NCI-H2196 (cell line): Measurements from ENCODE around the gene HOXC4.
A peak's percentile ranks its signal among the peaks of the same experiment; 100 is the strongest.

Experiments
- DNase-seq: peaks from one replicate; lab custom pipeline; 2025; ENCODE audit not compliant: unreplicated experiment; lab: John Stamatoyannopoulos, UW

The HOXC4 gene

DNA sequence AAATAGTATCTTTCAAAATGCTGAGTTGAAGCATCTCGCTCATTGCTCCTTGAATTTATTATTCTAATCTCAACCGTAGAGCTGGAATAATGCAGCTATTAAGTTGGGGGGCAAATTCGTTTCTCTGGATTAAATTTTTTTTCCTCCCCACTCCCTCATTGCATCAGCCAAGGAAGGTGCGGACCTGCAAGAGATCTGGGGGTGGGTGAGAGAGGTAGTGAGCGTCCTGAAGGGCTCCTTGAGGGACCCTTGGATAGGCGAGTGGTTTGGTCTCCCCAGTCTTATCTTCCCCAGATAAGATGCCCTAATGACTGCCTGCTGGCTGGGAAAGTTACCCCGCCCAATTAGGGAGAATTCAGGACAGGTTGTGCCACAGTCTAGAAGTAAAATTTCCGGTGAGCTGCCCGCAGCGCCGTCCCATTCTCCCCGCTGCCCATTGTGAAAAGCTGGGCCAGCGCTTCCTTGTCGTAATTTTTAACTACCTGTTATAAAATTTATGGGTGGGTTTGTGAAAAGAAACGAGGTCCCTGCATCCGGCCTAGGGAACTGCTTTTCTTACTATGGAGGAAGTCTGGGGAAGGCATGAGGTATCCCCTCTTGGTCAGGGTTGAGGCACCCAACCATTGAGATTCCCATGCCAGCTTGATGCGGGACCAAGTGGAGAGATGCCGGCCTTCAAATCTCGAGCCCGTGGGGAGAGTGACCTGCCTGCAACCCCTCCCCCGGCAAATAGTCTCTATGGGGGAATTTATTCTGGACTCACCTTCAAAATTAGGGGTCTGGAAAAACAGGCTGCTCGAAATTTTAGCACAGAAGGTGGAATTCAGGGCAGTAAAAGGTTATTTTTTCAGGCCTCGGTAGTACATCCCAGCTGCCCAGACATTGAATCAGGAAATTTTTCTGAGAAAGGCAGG lies 38.4 kb upstream of the HOXC4 start:
- DNase-seq = no peak

DNA sequence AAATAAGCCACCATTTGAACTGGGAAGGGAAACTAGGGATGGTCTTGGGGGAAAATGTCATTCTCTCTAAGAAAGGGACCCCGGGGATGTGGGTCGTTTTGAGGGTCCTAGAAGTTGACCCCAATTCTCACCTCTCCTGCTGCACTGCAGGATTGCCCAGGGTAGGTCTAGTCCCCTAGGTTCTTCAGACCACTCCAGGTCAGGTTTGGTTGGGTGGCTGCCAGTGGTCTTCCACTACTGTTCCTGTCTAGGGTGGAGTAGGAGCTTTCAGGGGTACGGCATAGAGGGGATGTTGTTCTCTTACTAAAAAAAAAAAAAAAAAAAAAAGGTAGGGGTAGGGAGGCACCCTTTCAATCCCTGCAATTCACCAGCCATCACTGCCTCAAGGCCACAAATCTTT lies 37.6 kb upstream of the HOXC4 start:
- no peak for DNase-seq

DNA sequence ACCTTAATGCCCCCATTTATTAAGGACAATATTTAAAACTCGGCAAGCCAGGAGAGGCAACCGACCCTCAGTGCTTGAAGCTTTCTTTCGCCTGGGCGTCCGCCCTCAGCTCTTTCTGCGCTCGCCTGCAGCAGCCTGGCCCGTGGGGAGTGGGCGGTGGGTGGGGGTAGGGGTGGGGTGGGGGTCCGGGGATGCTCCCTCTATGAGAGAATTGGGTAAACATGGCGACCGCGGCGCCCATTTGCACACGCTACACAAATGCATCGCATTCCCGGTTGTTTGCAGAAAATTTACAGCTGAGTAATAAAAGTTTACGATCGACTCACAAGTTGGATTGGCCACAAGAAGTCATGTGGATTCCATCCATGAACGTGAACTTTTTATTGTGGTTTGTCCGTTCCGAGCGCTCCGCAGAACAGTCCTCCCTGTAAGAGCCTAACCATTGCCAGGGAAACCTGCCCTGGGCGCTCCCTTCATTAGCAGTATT lies 37.1 kb upstream of the HOXC4 start:
- peak; percentile 68 for DNase-seq

DNA sequence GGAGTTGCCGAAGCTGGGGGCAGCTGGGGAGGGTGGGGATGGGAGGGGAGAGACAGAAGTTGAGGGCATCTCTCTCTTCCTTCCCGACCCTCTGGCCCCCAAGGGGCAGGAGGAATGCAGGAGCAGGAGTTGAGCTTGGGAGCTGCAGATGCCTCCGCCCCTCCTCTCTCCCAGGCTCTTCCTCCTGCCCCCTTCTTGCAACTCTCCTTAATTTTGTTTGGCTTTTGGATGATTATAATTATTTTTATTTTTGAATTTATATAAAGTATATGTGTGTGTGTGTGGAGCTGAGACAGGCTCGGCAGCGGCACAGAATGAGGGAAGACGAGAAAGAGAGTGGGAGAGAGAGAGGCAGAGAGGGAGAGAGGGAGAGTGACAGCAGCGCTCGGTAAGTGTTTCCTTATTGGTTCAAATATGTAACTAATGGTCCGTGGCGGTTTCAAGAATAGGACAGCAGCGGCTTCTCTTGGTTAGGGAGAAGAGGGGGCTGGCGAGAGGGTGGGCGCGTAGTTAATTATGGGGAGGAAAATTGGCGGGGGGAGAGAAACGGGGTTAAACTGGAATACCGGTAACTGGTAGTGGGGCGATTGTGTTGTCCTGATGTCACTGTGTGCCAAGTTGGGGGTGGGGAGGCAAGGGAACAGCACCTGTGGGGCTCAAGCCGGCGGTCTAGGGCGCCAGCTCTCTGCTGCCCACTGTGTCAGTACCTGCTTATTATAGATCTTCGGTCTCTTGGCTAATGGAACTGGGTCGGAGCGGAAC lies 36.4 kb upstream of the HOXC4 start:
- DNase-seq = peak; percentile 72

DNA sequence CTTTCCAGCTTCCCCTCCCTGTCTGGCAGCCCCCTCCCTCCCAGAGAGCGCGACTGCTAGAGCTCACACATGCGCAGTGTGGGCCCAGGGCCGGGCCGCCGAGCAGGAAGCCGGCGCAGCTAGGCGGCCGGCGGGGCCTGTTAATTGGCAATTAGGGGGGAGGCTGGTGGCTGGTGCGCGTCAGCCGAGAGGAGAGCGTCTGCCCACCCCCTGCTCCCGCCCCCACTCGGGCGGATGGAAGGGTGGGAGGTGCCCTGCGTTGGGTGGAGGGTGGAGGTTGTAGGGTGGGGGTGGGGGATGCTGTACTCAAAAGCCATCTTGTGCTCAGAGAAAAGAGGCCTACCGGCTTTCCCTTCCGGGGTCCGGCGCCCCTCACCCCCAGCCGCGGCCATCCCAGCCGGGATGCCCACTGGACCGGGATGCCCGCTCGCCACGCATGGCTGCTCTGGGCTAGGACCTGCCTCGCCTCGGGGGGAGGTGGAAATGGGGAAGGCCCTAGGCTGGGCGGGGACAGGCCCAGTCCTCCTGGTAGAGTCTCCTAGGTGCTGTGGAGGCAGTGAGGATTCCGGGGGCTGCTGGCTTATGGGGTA lies 35.7 kb upstream of the HOXC4 start:
- DNase-seq = peak; percentile 97

DNA sequence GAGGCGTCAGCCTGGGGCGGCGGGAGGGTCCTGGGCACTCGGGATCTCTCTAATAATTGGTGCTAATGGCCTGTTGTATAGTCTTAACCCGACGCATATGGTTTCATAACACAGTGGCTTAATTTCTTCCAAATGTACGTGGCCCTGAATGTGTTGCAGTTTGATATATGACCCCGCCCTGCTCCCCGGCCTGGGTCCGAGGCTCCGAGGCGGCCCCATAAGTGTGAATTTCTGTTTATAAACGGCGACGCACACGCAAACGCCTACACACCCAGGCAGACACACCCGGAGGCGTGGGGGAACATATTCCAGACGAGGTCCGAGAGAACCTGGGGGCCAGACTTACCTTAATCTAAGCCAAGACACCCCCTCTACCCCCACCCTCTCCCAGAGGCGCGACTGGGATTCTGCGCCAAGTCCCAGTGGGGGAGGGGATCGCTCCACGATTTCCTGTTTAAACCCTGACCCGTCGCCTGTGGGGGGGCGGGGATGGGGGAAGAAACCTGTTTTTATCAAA lies 35.1 kb upstream of the HOXC4 start:
- DNase-seq = peak; percentile 45

DNA sequence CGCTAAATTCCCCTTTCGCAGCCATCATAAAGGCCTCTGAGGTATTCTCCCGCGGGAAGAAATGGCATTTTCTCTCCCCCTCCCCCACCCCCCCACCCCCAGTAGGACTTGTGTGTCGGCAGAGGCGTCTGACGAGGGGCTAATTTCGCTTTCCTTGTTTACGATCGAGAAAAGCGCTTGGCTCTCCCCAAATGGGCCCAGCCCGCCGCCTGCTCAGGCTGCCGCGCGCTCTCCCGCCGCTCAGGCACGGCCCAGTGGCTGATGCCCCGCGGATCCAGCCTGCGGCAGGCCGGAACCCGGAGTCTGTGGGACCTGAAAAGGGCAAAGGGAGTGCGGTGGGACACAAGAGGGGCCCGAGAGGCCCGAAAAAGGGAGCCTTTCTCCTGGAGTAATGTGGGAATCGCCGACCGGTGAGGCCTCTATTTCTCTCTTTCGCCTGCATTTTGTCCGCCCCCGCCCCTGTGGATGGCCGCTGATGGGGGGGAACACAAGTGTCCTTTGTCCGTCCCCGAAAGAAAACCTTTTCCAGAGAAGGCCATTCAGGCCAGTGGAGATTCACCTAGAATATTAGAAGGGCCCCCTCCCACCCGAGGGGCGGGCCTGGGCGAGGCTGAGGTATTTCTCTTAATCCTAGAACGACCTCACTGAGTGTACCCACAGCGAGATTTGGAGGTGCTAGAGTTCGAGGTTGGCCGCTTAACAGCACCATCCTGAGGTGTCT lies 34.4 kb upstream of the HOXC4 start:
- no peak for DNase-seq

DNA sequence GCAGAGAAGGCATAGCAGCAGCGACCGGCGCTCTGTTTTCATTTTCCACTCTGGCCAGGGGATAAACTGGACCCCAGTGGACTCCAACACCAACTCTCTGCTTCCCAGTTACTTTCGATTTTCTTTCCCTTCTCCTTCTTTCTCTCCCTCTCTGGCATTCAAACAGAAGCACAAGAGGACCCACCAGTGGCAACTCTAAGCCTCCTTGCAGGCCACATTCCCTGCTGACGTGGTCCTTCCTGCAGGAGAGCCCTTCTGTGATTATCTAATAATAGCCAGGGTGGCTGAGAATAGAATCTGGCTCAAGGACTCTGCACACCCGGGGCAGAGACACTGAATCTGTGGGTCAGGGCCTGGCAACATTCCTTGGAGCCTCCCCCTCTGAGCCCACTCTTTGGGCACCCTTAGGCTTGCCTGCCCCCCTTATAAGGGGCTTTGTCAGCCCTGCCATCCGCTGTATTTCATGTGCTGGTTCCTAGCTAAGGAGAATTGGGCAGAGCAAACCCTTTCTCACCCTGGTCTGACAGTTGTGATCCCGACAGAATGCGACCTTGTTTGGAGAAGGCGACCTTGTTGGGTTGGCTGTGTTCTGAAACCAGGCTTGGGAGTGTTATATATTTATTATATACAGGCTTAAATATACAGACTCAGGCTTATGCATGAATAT lies 33.6 kb upstream of the HOXC4 start:
- DNase-seq = no peak

DNA sequence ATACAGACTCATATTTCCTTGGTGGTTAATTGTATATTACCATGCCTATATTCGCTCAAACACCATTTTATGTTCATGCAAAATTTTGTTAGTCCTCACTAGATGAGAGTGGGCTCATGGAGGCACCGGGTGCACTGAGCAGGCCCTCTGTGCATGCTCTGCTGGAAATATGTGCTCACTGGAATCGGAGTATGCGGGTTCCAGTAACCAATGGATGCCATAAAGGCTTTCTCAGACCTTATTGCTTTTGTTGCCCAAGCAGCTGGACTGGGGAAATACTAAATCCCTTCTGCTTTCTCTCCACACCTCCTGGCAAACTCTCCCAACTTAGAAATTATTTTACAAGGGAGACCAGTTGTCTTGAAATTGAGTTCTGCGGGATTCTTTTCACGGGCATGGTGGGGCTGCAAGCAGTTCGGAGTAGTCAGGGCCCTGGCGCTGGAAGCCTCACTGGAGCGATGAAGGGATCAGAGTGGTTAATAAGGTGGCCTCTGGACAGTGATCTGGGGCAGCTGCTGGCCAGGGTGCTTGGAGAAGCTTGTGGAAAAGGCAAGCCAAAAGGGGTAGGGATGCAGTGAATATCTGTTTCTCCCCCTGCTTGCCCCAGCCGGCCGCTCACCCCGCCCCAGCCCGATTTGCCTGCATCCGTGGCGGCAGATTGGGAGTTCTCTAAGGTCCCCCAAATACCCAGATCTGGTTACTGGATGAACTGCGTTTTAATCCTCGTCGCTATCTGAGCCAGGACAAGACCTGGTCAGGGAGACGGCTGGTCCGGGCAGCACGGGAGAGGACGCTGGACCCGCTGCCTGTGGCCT lies 32.8 kb upstream of the HOXC4 start:
- no peak for DNase-seq

DNA sequence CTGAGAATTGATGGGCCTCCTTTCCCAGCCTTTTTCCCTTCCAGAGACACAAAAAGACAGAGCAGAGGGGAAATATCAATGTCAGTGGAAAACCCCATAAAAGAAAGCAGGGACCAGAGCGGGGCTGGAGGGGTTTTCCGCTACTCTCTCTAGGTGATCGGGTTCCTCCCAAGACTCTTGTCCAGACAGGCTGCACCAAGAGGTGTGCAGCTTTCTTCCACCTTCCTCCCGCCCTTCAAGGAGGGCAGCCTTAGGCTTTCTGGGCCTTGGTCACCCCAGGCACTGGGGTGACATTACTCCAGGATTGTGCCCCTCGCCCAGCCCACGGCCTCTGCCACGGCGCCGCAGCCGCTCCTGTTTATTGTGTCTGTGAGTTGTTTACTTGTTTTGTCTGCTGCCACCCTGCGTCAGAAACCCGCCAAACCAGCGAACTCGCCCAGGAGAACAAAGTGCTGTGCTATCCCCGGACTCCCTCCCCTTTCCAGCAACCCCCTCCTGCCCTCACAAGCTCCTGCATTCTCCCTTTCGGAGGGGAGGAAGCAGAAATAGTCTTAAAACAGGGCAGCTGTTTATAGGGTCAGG lies 32.1 kb upstream of the HOXC4 start:
- no peak for DNase-seq

DNA sequence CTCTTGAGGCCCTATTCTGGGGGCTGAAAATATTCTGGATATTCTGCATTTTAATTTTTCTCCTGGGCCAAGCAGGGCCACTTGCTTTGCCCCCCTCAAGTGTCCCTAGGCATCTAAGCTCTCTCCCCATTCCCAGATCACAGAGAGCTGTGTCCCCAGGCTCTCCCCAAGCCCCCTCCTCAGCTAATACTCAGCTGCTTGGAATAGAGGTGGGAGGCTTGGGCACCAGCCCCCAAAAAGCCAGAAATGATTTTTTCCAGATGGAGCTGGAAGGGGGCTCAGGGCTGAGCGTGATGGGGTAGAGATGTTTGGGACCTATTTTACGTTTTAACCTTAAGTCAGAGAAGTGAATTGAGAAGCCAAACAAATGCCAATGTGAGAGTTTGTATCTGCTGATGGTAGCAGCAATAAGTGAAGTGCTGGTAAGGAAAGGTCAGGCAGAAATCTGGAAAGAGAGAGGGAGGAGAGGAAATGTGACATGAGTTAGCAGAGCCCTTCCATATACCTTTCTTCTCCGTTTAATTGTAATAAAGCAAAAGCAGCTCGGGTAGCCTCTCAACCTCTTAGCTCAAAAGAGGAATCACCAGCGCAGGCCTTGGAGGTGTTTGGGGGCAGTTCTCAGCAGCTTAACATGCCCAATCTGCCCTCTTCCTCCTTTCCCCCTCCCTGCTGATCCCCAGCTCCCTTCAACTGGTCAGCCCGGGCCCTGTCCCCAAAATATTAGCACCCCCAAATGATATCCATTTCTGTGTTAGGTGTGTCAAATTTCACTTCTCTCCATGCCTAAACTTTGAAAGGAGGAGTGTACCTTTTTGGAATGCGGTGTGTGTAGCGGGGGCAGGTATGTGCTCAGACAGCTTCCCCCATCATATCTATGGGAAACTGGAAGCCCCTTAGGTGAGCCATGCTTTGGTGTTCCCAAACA lies 30.4 kb upstream of the HOXC4 start:
- DNase-seq = no peak

DNA sequence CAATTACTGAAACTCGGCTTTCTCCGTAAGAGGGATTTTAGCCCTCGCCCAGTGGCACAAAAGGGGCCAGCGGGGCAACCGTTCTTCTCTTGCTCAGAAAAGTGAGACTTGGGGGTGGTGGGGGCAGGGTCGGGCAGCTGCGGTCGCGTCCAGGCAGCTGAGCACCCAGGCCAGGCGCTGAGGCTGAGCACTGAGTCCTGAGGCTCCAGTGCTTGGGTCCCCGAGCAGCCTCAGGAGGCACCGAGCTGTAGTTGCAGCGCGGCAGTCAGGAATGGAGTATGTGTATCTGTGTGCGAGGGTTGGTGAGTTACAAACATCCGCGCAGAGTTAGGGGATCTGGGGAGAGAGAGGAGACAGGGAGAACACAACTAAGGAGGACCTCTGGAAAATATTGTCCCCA lies 29.5 kb upstream of the HOXC4 start:
- no peak for DNase-seq

DNA sequence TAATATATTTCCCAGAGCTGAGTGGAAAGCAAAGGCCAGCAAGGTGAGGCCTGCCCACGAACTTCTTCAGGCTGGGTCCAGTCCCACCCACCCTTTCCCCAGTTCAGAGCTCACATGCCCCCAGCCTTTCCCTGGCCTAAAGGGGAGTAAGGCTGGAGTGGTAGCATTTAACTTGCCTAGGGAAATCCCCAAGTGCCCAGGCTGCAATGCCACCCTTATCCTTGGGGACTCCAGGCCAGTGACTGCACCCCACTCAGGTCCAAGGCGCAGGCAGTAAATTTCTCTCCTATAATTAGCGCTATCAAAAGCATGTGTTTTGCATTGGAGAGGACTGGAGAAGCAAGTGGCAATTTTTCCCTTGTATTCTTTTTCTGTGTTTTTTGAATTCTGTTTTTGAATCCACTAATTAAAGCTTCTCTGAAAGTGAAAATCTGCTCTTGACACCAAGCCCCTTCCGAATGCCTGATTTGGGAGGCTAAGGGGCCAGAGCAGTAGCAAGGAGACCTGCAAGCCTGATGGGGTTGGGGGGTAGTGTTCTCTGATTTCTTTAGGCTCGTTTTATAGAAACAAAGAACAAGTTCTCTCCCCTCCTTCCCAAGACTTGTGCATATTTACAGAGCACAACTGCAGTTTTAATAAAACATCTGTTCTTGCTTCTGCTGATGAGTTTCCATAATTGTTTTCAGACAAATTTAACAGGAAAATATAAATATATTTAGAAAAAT lies 28.9 kb upstream of the HOXC4 start:
- no peak for DNase-seq

DNA sequence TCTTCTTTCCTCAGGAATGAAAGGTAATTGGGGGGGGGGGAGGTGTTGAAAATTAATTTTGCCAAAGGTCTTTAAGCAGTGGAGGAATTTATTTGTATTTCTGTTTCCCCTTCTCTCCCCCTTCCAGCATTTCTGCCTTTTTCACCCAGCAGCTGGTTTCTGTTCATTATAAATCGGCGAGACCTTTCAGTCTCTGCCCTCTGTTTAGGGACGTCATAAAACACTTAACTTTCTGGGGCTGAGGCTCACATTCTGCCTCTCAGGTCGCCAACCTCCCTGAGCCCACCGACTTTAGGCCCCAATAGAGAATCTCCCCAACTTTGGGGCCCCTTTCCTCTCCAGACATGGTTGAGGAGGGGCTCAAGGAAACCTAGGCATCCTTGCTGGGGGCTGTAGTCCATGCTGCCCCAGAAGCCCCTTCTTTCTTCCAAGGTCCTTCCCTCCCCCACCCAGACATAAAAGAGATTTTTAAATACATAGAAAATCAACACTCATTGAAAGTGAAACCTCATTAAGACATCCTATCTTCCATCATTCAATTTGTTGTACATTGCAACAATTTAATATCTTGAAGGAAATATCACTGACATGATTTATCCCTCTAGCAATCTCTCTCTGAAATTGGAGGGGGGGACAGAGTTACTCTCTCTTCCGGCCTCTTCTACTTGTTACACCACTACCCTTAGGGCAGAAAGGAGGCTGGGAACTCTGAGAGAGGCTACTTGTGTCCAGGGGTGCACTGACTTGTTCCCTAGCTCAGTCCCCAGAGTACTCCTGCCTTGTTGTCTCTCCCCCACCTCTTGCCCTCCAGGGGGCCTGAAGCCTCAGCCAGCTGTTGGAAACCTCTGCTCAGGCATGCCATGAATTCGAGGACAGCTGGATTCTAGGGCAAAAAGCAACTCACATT lies 27.9 kb upstream of the HOXC4 start:
- DNase-seq = no peak

DNA sequence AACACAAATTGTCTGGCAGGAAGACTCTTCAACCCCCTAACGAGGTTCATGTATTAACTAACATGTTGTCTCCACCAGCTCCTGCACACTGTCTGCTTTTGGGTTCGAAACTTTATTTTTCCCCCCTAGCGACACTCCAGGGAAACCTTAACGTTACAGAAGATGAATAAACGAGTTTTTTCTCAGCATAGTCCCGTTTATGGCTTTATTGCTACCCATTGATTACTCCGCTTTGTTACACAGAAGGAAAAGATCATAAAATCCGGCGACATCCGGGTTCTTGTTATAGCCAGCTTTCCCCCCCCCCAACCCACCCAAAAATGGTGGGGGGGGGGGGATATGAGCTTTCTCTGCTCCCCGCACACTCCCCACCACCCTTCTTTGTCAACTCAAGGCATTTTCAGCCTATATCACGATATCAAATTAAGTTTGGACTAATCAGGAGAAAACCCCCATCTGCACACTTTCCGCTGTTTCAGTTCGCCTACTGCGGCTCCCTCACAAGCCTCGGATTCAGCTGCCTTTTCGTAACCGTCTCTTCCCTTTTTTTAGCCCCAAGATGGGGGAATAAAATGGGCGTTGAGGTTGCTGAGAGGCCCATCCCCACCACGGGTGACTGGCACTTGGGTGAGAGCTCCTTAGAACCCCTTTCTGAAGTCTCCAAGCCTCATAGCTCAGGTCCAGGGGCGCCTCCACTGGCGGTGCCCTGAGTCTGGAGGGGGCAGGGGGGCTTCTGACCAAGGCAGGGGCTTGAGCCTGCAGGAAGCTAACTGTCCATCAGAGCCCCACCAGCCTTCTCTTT lies 26.8 kb upstream of the HOXC4 start:
- no peak for DNase-seq

DNA sequence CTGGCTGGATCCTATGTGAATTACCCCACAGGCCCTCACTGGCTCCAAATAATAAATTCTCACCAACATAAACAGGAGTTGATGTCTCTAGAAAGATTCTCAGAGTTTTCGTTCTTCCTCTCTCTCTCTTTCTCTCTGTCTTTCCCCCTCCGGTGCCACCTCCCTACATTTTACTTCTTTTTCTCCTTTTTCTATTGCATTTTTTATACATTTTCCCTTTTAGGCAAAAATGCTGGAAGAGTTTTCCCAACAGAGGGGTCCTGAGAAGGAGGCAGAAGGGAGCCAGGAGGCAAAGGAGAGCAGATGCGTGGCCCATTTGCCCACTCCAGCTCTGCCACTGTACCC lies 26.2 kb upstream of the HOXC4 start:
- DNase-seq = no peak
